C4-2B (cell line): ENCODE data around the gene PRM1.

Experiments
- H3K27ac ChIP-seq: fragments of 450-650 bp; 2 replicates; pipeline ENCODE4 v1.5.1; 2017
- ZFX ChIP-seq: fragments of 450-650 bp; IDR thresholded peaks from 2 replicates; pipeline ENCODE4 v1.6.1; 2017
- TF ChIP-seq, protein P1 (sequence below): fragments of 450-650 bp; conservative IDR thresholded peaks from 2 replicates; pipeline ENCODE4 v1.5.1; 2017; ENCODE audit warnings: mild to moderate bottlenecking

The PRM1 gene

DNA sequence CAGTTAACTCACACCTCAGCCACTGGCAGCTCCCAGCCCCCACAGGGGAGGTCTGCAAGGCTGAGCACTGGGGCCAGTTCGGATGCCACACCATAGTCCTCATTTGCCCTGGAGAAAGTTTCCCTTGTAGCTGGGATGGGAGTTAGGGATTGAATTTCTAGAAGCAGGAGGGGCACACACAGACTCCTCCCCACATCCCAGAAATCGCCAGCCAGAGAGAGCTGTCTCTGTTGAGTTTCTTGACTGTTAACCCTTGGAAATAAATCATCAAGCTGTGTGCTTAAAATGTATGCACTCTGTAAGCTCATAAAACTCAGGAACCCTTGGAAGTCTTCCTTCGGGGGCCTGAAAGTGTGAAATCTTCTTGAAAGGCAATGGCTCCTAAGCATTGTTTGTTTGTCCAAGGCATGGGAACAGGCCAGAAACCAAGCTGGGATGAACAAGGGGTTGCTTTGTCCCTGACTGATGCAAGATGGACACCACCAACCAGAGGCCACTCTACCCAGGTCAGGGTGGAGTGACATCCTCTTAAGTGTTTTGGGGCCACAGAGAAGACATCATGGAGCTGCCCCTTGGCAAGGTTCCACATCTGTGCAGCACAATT lies 7.3 kb downstream of the PRM1 start:
- H3K27ac ChIP-seq: no peak overlapping the region
- TF ChIP-seq, protein P1, sequence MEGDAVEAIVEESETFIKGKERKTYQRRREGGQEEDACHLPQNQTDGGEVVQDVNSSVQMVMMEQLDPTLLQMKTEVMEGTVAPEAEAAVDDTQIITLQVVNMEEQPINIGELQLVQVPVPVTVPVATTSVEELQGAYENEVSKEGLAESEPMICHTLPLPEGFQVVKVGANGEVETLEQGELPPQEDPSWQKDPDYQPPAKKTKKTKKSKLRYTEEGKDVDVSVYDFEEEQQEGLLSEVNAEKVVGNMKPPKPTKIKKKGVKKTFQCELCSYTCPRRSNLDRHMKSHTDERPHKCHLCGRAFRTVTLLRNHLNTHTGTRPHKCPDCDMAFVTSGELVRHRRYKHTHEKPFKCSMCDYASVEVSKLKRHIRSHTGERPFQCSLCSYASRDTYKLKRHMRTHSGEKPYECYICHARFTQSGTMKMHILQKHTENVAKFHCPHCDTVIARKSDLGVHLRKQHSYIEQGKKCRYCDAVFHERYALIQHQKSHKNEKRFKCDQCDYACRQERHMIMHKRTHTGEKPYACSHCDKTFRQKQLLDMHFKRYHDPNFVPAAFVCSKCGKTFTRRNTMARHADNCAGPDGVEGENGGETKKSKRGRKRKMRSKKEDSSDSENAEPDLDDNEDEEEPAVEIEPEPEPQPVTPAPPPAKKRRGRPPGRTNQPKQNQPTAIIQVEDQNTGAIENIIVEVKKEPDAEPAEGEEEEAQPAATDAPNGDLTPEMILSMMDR: no peak
- TF ChIP-seq ZFX: no peak

DNA sequence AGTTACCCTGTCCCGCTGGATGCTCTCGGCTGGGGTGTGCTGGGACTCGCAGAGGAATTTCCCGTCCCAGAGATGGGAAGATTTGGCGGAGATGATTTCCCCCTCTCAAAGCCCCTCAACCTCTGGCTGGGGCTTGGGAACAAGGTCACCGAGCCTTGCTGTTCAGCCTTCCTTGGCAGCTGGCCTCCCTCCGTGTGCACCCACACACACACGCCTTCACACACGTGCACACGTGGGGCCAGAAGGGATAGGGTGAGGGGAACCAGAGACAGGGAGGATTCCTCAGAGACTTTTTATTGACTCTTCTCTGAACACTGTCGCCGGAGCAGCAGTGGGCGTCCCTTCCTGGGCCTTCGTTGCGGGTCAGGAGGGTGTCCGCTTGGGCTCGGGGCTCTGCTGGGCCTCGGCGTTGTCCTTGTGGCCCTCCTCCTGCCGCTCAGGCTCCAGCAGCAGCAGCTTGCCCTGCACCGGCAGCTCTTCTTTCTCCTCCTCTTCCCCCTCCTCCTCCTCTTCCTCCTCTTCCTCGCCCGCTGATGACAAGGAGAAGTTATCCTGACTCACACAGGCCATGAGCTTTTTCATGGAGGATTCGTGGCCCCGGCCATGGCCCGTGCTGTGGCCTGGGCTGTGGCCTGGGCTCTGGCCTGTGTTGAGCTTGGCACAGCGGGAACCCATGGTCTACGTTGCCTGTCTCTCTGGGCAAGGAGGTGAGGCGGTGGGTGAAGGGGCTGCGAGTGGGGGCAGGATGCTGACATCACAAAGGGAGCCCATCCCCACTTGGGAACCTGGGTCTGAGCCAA lies 8.0 kb downstream of the PRM1 start, which contains the start of gene PRM3:
Gene PRM3 (minus strand): TSS at position 709 of the 800 bp plus-strand sequence. CDS start 34 bp downstream, at position 675.
- TF ChIP-seq ZFX: no peak
- TF ChIP-seq, protein P1: no peak
- no peak within 1 kb of the TSS for H3K27ac ChIP-seq

DNA sequence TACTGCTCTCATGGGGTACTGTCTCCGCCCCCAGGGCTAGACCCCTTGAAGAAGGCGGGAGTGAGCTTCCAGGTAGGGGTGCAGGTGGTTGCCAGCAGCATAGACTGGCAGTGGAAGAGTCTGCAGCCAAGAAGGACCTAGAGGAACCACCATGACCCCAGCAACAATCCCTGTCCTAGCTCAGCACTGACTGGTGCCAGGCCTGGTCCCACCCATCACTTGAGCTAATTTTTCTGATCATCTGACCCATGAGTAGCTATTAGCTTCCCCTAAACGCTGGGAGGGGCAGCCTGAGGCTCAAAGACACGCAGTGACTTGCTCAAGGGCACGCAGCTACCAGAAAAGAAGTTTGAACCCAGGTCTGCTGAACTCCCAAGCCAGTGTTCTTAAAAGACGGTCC lies 8.6 kb downstream of the PRM1 start:
- TF ChIP-seq, protein P1: no peak
- TF ChIP-seq ZFX: no peak
- H3K27ac ChIP-seq: no peak overlapping the region

- no peak for TF ChIP-seq ZFX
- TF ChIP-seq, protein P1: no peak
- H3K27ac ChIP-seq: no peak overlapping the region
These were observed 9.5 kb downstream of the PRM1 start for GRCh38 chr16:11271610-11272009.

- no peak overlapping the region for H3K27ac ChIP-seq
- TF ChIP-seq ZFX: no peak
- TF ChIP-seq, protein P1: no peak
These were observed 10.4 kb downstream of the PRM1 start for GRCh38 chr16:11270602-11271162.

DNA sequence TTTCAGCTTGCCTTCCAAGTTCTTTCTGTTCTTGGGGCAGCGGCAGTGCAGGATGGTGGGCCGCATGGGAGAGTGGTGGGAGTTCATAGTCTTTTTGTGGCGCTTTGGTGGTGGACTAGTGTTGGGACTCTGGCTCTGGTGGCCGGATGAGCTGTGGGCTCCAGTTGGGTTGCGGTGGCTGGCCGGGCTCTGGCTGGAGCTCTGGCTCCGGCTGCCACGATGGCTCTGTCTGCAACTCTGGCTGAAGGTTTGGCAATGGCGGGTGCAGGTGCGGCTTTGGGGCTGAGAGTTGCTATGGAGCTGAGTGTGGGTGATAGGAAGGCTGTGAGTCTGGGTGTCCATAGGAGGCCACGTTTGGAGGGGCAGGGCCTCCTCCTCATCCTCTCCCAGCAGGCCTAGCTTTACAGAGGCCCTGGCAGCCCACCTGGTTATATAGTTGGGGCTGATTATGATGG lies 12.2 kb downstream of the PRM1 start, which contains the start of gene TNP2:
Gene TNP2 (minus strand): TSS at position 405 of the 455 bp plus-strand sequence. CDS start 63 bp downstream, at position 342.
- H3K27ac ChIP-seq: no peak within 1 kb of the TSS
- no peak for TF ChIP-seq ZFX
- TF ChIP-seq, protein P1: no peak

DNA sequence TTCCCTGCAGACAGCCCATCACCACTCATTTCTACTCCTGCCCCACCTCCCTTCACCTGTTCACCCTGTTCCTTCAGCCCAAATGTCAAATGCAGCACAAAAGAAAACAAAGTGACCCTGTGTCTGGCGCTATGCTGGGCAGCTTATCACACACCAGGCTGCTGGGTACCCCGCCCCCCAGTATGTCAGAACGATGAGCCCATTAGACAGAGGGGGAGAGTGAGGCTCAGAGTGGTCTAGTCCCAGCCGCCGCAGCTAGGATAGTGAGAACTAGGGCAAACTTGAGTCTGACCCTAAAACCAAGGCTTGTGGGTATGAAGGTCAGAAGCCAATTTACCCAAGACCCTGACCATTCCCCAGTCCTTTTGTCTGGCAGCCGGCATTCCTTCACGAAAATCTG lies 16.0 kb downstream of the PRM1 start:
- H3K27ac ChIP-seq: no peak overlapping the region
- TF ChIP-seq, protein P1: no peak
- no peak for TF ChIP-seq ZFX
